ENCODE results near the gene DYRK3.

DNA sequence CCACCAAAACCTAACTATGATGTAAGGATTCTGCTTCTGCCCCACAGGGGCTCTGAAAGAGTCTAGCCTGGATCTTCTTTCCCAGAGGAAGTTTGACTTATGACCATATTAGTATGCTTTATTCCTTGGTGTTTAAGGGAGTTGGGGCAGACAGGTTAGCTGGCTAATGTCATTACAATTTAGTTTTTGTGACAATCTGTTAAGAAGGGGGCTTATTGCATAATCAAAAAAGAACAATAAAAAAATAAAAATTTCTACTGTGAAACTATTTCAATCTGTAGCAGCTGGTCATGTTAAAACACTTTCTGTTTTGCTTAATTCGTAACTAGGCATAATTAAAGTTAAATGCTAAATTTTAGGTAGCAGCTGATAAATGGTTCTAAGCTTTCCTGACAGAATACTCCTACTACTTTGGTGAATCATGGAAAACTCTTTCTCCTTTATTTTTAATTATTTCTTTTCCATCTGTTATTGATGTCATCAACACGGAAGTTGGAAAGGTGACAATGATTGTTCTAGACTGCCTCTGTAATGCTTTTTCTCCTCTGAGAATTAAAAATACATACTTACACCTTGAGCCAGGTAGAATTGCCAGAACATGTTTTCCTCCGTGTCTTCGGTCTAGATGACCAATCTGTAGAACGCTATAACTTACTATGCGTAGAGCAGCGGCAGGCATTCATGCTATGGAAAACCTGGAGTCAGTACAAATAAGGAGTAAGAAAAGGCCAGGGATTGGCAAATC is 18.6 kb downstream of the DYRK3 start:
- TF ChIP-seq, protein P1, sequence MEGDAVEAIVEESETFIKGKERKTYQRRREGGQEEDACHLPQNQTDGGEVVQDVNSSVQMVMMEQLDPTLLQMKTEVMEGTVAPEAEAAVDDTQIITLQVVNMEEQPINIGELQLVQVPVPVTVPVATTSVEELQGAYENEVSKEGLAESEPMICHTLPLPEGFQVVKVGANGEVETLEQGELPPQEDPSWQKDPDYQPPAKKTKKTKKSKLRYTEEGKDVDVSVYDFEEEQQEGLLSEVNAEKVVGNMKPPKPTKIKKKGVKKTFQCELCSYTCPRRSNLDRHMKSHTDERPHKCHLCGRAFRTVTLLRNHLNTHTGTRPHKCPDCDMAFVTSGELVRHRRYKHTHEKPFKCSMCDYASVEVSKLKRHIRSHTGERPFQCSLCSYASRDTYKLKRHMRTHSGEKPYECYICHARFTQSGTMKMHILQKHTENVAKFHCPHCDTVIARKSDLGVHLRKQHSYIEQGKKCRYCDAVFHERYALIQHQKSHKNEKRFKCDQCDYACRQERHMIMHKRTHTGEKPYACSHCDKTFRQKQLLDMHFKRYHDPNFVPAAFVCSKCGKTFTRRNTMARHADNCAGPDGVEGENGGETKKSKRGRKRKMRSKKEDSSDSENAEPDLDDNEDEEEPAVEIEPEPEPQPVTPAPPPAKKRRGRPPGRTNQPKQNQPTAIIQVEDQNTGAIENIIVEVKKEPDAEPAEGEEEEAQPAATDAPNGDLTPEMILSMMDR (IDR thresholded peaks at IDR 0.05; ENCODE audit: low read depth, low read length, poor library complexity, severe bottlenecking): no peak
- no peak for TF ChIP-seq EZH2phosphoT487 (IDR thresholded peaks at IDR 0.05; ENCODE audit: borderline replicate concordance, low read length)
